Smooth muscle cell (in vitro differentiated cells): ENCODE measurements around the gene CRISPLD2. TPM values are rescaled to one million over a fixed set of nuclear protein-coding genes. Genes with fewer than 3 reads are reported as not detected.

ENCODE experiments used
- DNase-seq: peaks from one replicate; lab custom pipeline; 2025; ENCODE audit not compliant: unreplicated experiment; lab: John Stamatoyannopoulos, UW
- H2AFZ ChIP-seq: fragments of 200-600 bp; sonication (generic); 2 replicates; pipeline ENCODE4 v1.6.0; 2016; ENCODE audit warnings: antibody characterized with exemption, low read depth, mild to moderate bottlenecking
- H3F3A ChIP-seq: fragments of 200-600 bp; sonication (generic); 2 replicates; pipeline ENCODE4 v1.6.0; 2017; ENCODE audit warnings: antibody characterized with exemption, low read depth
- H3K27ac ChIP-seq: fragments of 200-600 bp; sonication (generic); 2 replicates; pipeline ENCODE4 v1.5.1; 2016; ENCODE audit warnings: low read depth, mild to moderate bottlenecking
- H3K27me3 ChIP-seq: fragments of 200-600 bp; sonication (generic); 2 replicates; pipeline ENCODE4 v1.6.1; 2016; ENCODE audit warnings: low read depth, mild to moderate bottlenecking
- H3K36me3 ChIP-seq: fragments of 200-600 bp; sonication (generic); 2 replicates; pipeline ENCODE4 v1.5.1; 2016; ENCODE audit warnings: low read depth
- H3K4me1 ChIP-seq: fragments of 200-600 bp; sonication (generic); 2 replicates; pipeline ENCODE4 v1.5.1; 2016; ENCODE audit warnings: low read depth
- H3K4me2 ChIP-seq: fragments of 200-600 bp; sonication (generic); 2 replicates; pipeline ENCODE4 v1.6.0; 2016; ENCODE audit warnings: mild to moderate bottlenecking
- H3K4me3 ChIP-seq: fragments of 200-600 bp; sonication (generic); 2 replicates; pipeline ENCODE4 v1.5.1; 2016; ENCODE audit warnings: mild to moderate bottlenecking
- H3K79me2 ChIP-seq: fragments of 200-600 bp; sonication (generic); 2 replicates; pipeline ENCODE4 v1.6.0; 2016; ENCODE audit warnings: low read depth, mild to moderate bottlenecking
- H3K9ac ChIP-seq: fragments of 200-600 bp; sonication (generic); 2 replicates; pipeline ENCODE4 v1.6.0; 2016; ENCODE audit warnings: low read depth
- H3K9me3 ChIP-seq: fragments of 200-600 bp; sonication (generic); replicated peaks from 2 replicates; pipeline ENCODE4 v1.5.1; 2016; ENCODE audit warnings: low read depth
- H4K20me1 ChIP-seq: fragments of 200-600 bp; sonication (generic); 2 replicates; pipeline ENCODE4 v1.6.0; 2016; ENCODE audit warnings: low read depth
- CTCF ChIP-seq: fragments of 200-600 bp; sonication (generic); IDR thresholded peaks from 2 replicates; pipeline ENCODE4 v1.5.1; 2017; ENCODE audit warnings: borderline replicate concordance, mild to moderate bottlenecking, antibody characterized with exemption; ENCODE audit not compliant: insufficient read depth, poor library complexity, severe bottlenecking
- WGBS: methylation state at CpG from one replicate; pipeline ENCODE4 v1.1.7; 2016; ENCODE audit warnings: low lambda C conversion rate; 5-methylcytosine and 5-hydroxymethylcytosine counted together
- polyA plus RNA-seq: library from polyadenylated mRNA; unstranded; fragments of >200 nt; fragmentation: Nextera tagmentation; extraction: Ambion mirVana; gene quantifications from 2 replicates; pipeline ENCODE4 v1.2.1, GENCODE V29; 2016
- total RNA-seq: library from RNA; depleted of rRNA; stranded (reverse); fragments of >200 nt; gene quantifications from 2 replicates; pipeline ENCODE4 v1.2.3, GENCODE V29; 2014

The CRISPLD2 gene
- total and polyA plus RNA-seq, 2 experiments from 2014 or later: 63.1 to 105 TPM

GRCh38 chr16:84849751-84850150 is 30.0 kb downstream of the CRISPLD2 start:
- 96% methylated on average over 6 of the region's 6 CpGs for WGBS

GRCh38 chr16:84850714-84851113 is 30.9 kb downstream of the CRISPLD2 start:
- no peak overlapping the region for H3K4me2 ChIP-seq
- no peak overlapping the region for H2AFZ ChIP-seq
- WGBS: 97% methylated on average over 6 of the region's 6 CpGs
- no peaks in the 10 kb centered on the region for H3K27me3 ChIP-seq
- no peaks in the 10 kb centered on the region for H3F3A ChIP-seq
- H3K4me3 ChIP-seq: no peak overlapping the region
- peaks cover 10% of the 10 kb centered on the region for H3K36me3 ChIP-seq
- H3K79me2 ChIP-seq: no peaks in the 10 kb centered on the region
- H4K20me1 ChIP-seq: no peaks in the 10 kb centered on the region
- peaks cover 9% of the 10 kb centered on the region for H3K4me1 ChIP-seq
- no peak overlapping the region for H3K9ac ChIP-seq
- TF ChIP-seq CTCF: no peak
- DNase-seq: no peak
- peak overlapping the region; percentile 23 for H3K27ac ChIP-seq
- no peaks in the 10 kb centered on the region for H3K9me3 ChIP-seq

More at GRCh38 chr16:84849751-84850150, 30.0 kb downstream of the CRISPLD2 start:
- Histone ChIP-seq H3K79me2 (no peaks in the 10 kb centered on the region), H3K27ac (no peak overlapping the region), H4K20me1 (no peaks in the 10 kb centered on the region), H3K9me3 (no peaks in the 10 kb centered on the region), H3F3A (no peaks in the 10 kb centered on the region), H3K9ac (no peak overlapping the region), H3K36me3 (peaks cover 9% of the 10 kb centered on the region), H3K4me1 (peaks cover 9% of the 10 kb centered on the region), H2AFZ (no peak overlapping the region), H3K27me3 (no peaks in the 10 kb centered on the region), H3K4me3 (no peak overlapping the region), H3K4me2 (no peak overlapping the region)
- no peak for DNase-seq
- TF ChIP-seq CTCF: no peak

DNA sequence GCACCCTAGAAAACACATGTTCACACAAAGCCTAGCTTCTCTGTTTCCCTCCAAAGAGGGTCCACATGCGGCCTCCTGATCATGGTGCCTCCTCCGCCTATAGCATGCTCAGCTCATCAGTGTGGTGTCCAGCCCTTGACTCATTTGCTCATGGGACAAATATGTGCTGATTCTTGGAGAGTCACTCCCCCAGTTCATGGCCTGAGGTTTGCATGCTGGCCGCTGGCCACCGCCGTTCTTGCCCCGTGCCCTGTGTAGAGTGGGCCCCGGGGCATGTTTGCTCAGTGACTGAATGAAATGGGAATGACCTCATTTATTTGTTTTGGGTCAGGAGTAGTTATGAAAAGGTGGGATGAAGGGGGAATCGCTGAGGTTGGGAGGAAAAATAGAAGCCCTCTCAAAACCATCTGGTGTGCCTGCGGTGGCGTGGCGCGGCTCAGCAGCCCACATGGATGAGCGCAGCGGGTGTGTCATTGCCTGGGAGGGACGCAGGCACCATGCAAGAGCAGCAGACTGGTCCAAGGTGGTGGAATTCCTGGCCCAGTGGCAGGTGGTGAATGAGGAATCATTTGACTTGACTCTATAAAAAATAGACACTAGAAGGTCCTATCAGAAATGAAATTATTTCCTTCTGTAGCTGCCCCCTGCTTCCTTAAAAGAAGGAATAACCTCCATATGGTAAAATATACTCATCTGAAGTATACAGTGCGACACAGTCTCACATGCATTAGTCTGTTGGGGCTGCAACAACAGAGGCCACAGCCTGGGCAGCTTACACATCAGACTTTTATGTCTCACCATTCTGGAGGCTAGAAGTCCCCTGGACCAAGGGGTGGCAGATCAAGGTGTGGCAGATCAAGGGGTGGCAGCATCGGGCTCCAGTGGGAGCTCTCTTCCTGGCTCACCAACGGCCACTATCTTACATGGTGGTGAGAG is 31.7 kb downstream of the CRISPLD2 start:
- TF ChIP-seq CTCF: no peak
- H3K9me3 ChIP-seq: no peaks in the 10 kb centered on the region
- no peaks in the 10 kb centered on the region for H3F3A ChIP-seq
- no peak for DNase-seq
- H4K20me1 ChIP-seq: no peaks in the 10 kb centered on the region
- peak overlapping the region; percentile 23 for H3K27ac ChIP-seq
- H2AFZ ChIP-seq: no peak overlapping the region
- H3K9ac ChIP-seq: no peak overlapping the region
- H3K79me2 ChIP-seq: no peaks in the 10 kb centered on the region
- 80% methylated on average over 18 of the region's 18 CpGs for WGBS
- no peaks in the 10 kb centered on the region for H3K27me3 ChIP-seq
- H3K36me3 ChIP-seq: peaks cover 12% of the 10 kb centered on the region
- H3K4me3 ChIP-seq: no peak overlapping the region
- no peak overlapping the region for H3K4me2 ChIP-seq
- peaks cover 9% of the 10 kb centered on the region for H3K4me1 ChIP-seq
